Measurements from ENCODE around the gene MAPK8IP1.
A peak's percentile ranks its signal among the peaks of the same experiment; 100 is the strongest.
"Not testable (repeated sequence)": the region's sequence is repeated elsewhere in the genome, so short reads cannot be mapped to it uniquely, and the experiment has no call there.

MAPK8IP1 gene

DNA sequence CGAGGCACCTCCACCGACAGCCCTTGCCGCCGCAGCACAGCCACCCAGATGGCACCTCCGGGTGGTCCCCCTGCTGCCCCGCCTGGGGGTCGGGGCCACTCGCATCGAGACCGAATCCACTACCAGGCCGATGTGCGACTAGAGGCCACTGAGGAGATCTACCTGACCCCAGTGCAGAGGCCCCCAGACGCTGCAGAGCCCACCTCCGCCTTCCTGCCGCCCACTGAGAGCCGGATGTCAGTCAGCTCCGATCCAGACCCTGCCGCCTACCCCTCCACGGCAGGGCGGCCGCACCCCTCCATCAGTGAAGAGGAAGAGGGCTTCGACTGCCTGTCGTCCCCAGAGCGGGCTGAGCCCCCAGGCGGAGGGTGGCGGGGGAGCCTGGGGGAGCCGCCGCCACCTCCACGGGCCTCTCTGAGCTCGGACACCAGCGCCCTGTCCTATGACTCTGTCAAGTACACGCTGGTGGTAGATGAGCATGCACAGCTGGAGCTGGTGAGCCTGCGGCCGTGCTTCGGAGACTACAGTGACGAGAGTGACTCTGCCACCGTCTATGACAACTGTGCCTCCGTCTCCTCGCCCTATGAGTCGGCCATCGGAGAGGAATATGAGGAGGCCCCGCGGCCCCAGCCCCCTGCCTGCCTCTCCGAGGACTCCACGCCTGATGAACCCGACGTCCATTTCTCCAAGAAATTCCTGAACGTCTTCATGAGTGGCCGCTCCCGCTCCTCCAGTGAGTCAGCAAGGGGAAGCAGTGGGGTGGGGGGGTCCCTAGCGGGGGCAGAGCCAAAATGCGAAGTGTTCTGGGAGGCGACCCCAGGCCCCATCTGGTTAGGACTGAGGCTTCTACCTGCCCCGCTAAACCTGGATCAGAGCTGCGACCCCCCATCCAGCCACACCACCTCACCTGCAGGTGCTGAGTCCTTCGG is 17.3 kb downstream of the MAPK8IP1 start:
- H3K36me3 Mint-ChIP-seq: peaks cover 1 to 4% of the 10 kb centered on the region in 2 donors
- no peaks in the 10 kb centered on the region for H3K9me3 Mint-ChIP-seq
- no peak overlapping the region for H3K4me3 Mint-ChIP-seq
- peaks cover 4 to 20% of the 10 kb centered on the region in 2 donors for H3K27me3 Mint-ChIP-seq
- H3K4me1 Mint-ChIP-seq: peaks cover 18 to 28% of the 10 kb centered on the region in 2 donors
- no peak overlapping the region for H3K27ac Mint-ChIP-seq
- ATAC-seq (replicated peaks) (no peak), DNase-seq (no peak)

DNA sequence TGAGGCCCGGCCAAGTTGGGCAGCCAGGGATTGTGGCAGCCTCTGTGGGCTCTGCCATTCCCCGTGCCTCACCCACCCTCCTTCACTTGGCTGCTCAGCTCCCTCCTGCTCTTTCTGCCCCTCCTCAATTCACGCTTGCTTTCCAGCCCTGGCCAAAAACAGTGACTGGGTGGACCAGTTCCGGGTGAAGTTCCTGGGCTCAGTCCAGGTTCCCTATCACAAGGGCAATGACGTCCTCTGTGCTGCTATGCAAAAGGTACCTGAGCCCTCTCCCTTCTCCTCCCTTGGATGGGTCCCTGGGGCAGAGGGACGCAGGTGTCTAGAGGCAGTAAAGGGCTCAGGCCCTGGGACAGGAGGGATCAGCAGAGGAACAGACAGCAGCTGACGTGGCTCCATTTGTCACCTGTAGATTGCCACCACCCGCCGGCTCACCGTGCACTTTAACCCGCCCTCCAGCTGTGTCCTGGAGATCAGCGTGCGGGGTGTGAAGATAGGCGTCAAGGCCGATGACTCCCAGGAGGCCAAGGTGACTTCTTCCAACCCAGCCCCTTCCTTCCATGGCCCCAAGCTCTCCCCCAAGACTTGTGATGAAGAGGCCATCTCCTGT is 19.0 kb downstream of the MAPK8IP1 start:
- peaks cover 5 to 15% of the 10 kb centered on the region in 2 donors for H3K36me3 Mint-ChIP-seq
- DNase-seq (no peak), ATAC-seq (replicated peaks) (no peak)
- no peaks in the 10 kb centered on the region for H3K9me3 Mint-ChIP-seq
- no peak overlapping the region for H3K4me3 Mint-ChIP-seq
- H3K27ac Mint-ChIP-seq: peak overlapping the region; percentile 75
- H3K27me3 Mint-ChIP-seq: peaks cover 0 to 8% of the 10 kb centered on the region in 2 donors
- peaks cover 16 to 27% of the 10 kb centered on the region in 2 donors for H3K4me1 Mint-ChIP-seq

DNA sequence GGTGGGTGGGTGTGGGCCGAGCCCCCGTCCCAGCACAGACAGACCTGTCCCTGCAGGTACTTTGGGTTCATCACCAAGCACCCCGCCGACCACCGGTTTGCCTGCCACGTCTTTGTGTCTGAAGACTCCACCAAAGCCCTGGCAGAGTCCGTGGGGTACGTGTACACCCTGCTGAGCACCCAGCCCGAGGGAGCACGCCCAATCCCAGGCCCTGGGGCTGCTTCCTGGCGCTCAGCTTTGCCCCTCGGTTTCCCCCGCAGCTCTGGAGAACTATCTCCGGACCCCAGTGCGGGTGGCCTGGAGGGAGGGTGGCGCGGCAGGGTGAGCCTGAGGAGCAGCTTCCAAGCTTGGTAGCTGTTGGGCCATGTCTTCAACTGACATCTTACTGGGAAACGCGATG is 19.6 kb downstream of the MAPK8IP1 start:
- Mint-ChIP-seq H3K4me1 (peaks cover 15 to 26% of the 10 kb centered on the region in 2 donors), H3K36me3 (peaks cover 7 to 15% of the 10 kb centered on the region in 2 donors), H3K4me3 (no peak overlapping the region), H3K9me3 (no peaks in the 10 kb centered on the region), H3K27ac (no peak overlapping the region), H3K27me3 (peaks cover 0 to 8% of the 10 kb centered on the region in 2 donors)
- no peak for ATAC-seq (replicated peaks)
- DNase-seq: no peak

DNA sequence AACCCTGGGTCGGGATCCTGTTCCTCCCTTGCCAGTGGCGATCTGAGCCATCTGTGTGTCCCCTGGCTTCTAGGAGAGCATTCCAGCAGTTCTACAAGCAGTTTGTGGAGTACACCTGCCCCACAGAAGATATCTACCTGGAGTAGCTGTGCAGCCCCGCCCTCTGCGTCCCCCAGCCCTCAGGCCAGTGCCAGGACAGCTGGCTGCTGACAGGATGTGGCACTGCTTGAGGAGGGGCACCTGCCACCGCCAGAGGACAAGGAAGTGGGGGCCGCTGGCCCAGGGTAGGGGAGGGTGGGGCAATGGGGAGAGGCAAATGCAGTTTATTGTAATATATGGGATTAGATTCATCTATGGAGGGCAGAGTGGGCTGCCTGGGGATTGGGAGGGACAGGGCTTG is 20.1 kb downstream of the MAPK8IP1 start:
- H3K9me3 Mint-ChIP-seq, H3K27ac Mint-ChIP-seq, H3K4me3 Mint-ChIP-seq, H3K27me3 Mint-ChIP-seq, DNase-seq: not testable (repeated sequence)
- H3K36me3 Mint-ChIP-seq: peaks cover 10 to 17% of the 10 kb centered on the region in 2 donors
- peak; percentile 11 for ATAC-seq (replicated peaks)
- peaks cover 14 to 22% of the 10 kb centered on the region in 2 donors for H3K4me1 Mint-ChIP-seq

DNA sequence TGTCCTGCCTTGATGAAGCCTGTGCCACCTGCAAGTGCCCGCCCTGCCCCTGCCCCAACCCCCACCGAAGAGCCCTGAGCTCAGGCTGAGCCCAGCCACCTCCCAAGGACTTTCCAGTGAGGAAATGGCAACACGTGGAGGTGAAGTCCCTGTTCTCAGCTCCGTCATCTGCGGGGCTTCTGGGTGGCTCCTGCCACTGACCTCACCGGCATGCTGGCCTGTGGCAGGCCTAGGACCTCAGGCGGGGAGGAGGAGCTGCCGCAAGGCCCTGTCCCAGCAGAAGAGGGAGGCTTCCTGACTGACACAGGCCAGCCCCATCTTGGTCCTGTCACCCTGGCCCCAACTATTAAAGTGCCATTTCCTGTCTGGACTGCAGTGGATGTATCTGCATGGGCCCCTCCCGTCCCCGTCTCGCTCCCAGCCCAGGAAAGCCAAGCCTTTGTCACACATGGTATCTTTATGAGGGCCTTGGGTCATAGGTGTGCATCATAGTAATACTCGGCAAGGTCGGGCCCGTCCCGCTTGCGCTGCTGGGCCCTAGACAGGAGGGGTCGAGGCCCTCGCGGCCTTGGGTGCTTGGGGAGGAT is 20.7 kb downstream of the MAPK8IP1 start:
- Mint-ChIP-seq H3K36me3 (peaks cover 11 to 22% of the 10 kb centered on the region in 2 donors), H3K4me3 (no peak overlapping the region), H3K4me1 (peaks cover 12 to 17% of the 10 kb centered on the region in 2 donors), H3K27me3 (no peaks in the 10 kb centered on the region), H3K27ac (peak overlapping the region; percentile 72), H3K9me3 (no peaks in the 10 kb centered on the region)
- ATAC-seq (replicated peaks): peak; percentile 36 to 42
- no peak for DNase-seq

DNA sequence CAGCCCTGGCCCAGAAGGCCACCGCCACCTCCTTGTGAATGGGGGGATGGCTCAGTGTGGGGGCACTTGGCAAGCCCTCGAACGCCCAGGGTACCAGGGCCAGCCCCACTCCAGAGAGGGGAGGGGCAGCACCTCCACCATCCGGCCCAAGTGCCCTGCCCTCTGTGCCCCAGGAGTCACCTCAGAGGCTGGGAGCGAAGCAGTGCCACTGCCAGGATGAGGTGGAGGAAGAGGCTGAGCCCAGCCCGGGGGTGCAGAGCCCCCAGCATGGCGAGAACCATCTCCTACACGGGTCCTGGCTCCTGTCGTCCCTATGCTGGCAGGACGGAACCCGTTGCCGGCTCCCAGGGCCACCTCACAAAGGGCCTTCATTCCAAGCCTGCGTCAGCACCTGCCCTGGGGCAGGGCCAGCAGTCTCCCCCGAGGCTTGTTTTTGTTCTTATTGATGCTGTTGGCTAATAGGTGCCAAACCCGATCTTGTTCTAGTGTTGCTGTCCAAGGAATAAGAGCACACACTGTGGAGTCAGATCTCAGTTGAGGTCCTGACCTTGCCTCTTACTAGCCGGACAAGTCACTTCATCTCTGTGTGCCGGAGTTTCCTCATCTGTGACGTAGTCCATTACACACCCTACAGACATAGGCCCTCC is 21.6 kb downstream of the MAPK8IP1 start, which contains the start of gene FREY1:
FREY1 (minus strand) TSS at position 307 of the 647 bp plus-strand sequence; CDS start at position 281, 26 bp downstream.
- no peak within 1 kb of the TSS for H3K4me3 Mint-ChIP-seq
- H3K27me3 Mint-ChIP-seq: no peaks in the 10 kb centered on the region
- ATAC-seq (replicated peaks) (no peak), DNase-seq (no peak)
- peaks cover 12 to 17% of the 10 kb centered on the region in 2 donors for H3K4me1 Mint-ChIP-seq
- H3K36me3 Mint-ChIP-seq: peaks cover 11 to 25% of the 10 kb centered on the region in 2 donors
- H3K9me3 Mint-ChIP-seq: no peaks in the 10 kb centered on the region
- peak within 1 kb of the TSS; percentile 80 for H3K27ac Mint-ChIP-seq

DNA sequence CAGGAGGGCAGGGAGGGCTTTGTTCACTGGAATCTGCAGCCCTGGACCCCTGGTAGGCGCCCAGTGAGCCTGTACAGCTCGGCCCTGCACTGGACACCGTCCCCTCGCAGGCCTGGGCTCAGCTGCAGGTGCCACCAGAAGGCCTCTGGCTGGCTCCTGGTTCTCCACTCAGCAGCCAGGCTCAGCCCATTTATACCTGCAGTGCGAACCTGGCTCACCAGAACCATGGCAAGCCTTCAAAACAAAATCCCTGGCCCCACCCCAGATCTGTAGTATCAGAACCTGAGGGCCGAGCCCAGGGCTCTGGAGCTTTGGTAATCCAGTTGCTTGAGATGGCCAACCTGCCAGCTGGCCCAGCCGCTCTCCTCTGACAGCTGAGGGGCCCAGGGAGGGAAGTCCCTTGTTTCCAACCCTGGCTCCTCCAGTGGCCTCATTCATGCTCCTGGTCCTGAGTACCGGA is 22.5 kb downstream of the MAPK8IP1 start:
- Mint-ChIP-seq H3K4me1 (peaks cover 12 to 17% of the 10 kb centered on the region in 2 donors), H3K27me3 (no peaks in the 10 kb centered on the region), H3K9me3 (no peaks in the 10 kb centered on the region), H3K4me3 (no peak overlapping the region), H3K36me3 (peaks cover 11 to 25% of the 10 kb centered on the region in 2 donors), H3K27ac (no peak overlapping the region)
- DNase-seq (no peak), ATAC-seq (replicated peaks) (no peak)

DNA sequence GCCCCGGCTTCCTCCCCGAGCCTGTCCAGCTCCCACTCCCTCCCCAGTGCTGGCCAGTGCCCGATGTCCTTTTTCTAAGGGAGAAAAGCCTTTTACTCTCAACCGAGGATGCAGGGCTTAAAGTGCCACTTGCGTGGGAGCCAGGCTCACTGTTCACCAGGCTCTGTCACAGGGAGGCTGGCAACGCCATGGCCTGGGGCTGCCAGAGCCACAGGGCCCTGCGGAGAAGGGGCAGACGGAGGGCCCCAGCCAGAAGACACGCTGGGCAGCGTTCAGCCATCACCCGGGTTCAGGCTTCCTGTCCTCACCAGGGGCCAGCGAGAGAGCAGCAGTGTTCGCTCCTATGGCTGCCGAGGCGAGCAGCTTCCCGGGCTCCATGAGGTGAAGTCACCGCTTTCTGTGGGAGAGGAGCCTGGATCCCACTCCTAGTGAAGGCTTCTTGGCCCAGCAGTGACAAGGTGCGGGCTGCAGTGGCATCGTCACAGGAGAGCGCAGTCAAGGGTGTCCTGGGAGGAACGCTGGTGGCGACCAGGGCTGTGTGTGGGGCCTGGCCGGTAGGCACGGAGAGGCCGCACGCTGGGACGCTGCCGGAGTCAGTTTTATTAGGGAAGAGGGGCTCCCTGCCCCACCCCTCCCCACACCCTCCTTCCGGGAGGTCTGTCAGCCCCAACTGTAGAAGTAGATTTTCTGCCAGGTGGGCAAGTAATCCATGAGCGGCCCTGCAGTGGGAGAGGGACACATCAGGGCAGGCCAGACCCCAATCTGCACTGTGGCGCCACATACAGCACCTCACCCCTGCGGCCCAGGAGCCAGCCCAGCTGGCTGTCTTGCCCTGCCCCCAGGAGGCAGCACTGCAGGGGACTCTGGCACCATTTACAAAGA is 24.4 kb downstream of the MAPK8IP1 start:
- H3K9me3 Mint-ChIP-seq: no peaks in the 10 kb centered on the region
- no peak for DNase-seq
- H3K27ac Mint-ChIP-seq: no peak overlapping the region
- peaks cover 18 to 35% of the 10 kb centered on the region in 2 donors for H3K4me1 Mint-ChIP-seq
- no peak overlapping the region for H3K4me3 Mint-ChIP-seq
- no peak for ATAC-seq (replicated peaks)
- peaks cover 24 to 37% of the 10 kb centered on the region in 2 donors for H3K36me3 Mint-ChIP-seq
- H3K27me3 Mint-ChIP-seq: no peaks in the 10 kb centered on the region

DNA sequence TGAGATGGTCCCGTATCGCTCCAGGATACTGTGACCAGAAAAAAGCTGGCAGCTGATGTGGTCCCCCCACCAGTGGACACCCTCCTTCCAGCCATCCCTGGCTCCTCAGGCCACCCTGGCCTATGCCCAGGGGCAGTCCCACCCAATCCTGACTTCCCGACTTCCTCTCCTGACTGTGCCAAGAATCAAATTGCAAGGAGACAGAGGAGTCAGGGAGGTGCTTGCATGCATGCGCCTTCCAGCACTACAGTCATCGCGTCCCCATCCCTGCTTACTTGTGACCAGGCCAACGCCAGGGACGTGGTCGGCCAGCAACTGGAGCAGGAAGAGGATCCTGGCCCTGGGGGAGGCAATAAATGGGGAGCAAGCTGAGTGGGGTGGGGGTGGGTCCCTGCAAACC is 25.2 kb downstream of the MAPK8IP1 start:
- H3K4me1 Mint-ChIP-seq: peaks cover 20 to 43% of the 10 kb centered on the region in 2 donors
- no peak for ATAC-seq (replicated peaks)
- H3K27ac Mint-ChIP-seq: no peak overlapping the region
- H3K9me3 Mint-ChIP-seq: no peaks in the 10 kb centered on the region
- no peaks in the 10 kb centered on the region for H3K27me3 Mint-ChIP-seq
- H3K4me3 Mint-ChIP-seq: no peak overlapping the region
- peaks cover 27 to 42% of the 10 kb centered on the region in 2 donors for H3K36me3 Mint-ChIP-seq
- DNase-seq: no peak

DNA sequence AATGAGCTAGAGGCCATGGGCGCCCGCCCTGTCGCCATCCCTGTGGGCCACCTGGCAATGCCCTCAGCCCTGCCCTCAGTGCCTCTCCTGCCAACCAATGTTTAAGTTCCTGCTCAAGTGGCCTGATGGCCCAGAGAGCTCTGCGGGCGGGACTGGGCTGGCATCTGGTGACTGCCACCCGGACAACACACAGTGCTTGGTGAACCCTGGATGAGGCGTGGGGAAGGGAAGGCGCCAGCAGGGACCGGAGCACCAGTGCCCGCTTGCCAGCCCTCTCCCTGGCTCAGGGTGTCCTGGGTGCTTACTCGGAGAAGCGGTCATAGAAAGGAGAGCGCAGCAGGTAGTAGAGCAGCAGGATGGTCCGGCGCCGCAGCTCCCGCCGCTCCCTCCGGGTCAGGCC is 28.1 kb downstream of the MAPK8IP1 start:
- H3K27me3 Mint-ChIP-seq: no peaks in the 10 kb centered on the region
- H3K4me1 Mint-ChIP-seq: peaks cover 22 to 46% of the 10 kb centered on the region in 2 donors
- H3K9me3 Mint-ChIP-seq: no peaks in the 10 kb centered on the region
- H3K27ac Mint-ChIP-seq: no peak overlapping the region
- ATAC-seq (replicated peaks): no peak
- H3K36me3 Mint-ChIP-seq: peaks cover 31 to 43% of the 10 kb centered on the region in 2 donors
- DNase-seq: no peak
- H3K4me3 Mint-ChIP-seq: no peak overlapping the region

DNA sequence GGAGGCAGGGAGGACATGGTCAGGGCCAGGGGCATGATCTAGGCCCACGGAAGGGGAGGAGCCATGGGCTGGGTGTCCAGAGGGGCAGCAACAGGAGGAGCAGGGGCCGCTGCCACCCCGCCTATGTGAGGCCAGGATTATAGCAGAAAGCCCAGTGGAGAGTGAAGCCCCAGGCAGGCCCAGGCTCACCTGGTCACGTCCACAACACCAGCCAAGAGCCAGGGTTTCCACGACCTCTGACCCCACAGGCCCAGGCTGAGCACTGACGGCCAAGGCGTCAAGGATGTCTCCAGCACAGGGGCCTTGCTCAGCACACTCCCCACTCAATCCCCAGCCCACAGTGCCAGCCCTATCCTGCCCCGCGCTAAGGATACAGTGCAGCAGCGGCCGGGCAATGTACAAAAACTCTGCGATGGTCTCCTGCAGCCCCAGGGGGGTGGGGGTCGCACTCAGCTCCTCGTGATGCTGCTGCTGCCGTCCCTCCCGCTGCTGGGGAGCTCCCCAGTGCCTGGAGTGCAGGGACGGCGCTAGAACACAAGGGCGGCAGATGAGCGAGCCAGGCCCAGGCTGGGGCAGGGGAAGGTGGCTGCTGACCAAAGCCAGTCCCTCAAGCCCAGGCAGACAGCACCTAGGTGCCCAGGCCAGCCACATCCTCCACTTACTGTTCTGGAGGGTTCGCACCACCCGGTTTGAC is 28.6 kb downstream of the MAPK8IP1 start:
- peaks cover 31 to 37% of the 10 kb centered on the region in 2 donors for H3K36me3 Mint-ChIP-seq
- no peak overlapping the region for H3K27ac Mint-ChIP-seq
- peak overlapping the region in 1 of 2 donors; percentile 19 for H3K4me3 Mint-ChIP-seq
- H3K27me3 Mint-ChIP-seq: no peaks in the 10 kb centered on the region
- no peaks in the 10 kb centered on the region for H3K9me3 Mint-ChIP-seq
- DNase-seq (no peak), ATAC-seq (replicated peaks) (no peak)
- H3K4me1 Mint-ChIP-seq: peaks cover 27 to 48% of the 10 kb centered on the region in 2 donors

DNA sequence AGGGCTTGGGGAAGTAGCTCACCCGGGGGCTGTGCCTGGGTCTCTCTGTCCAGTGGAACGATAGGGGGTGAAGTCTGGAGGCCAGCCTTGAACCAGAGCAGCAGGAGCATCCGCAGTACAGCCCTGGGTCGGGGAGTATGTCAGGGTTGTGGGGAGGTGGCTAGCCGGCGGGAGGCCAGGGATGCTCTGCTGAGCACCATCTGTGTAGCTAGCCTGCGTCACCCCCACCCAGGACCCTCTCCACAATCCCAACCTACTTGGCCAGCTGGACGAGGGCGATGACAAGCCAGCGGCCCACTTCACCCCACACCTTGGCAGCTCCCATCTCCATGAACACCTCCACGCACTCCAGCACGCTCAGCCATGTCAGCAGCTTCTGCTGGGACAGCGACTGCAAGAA is 30.0 kb downstream of the MAPK8IP1 start:
- H3K9me3 Mint-ChIP-seq: no peaks in the 10 kb centered on the region
- peaks cover 33 to 61% of the 10 kb centered on the region in 2 donors for H3K4me1 Mint-ChIP-seq
- ATAC-seq (replicated peaks): no peak
- H3K4me3 Mint-ChIP-seq: no peak overlapping the region
- peak overlapping the region; percentile 81 for H3K27ac Mint-ChIP-seq
- H3K27me3 Mint-ChIP-seq: no peaks in the 10 kb centered on the region
- no peak for DNase-seq
- peaks cover 27 to 35% of the 10 kb centered on the region in 2 donors for H3K36me3 Mint-ChIP-seq

DNA sequence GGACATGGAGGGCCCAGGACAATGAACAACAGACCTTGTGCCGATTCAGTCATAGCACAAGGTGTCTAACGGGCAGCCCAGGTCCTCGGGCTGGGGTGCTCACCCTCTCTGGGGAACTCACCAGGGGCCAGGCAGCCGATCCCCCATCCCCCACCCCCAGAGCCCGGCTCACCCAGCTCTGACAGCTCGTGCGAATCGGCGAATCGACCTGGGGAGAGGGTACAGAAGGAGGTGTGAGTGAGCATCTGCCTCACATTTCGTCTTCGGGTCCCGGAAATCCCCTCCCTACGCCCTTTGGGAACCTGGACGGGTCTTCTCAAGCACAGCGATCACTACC is 31.8 kb downstream of the MAPK8IP1 start:
- no peaks in the 10 kb centered on the region for H3K27me3 Mint-ChIP-seq
- DNase-seq (no peak), ATAC-seq (replicated peaks) (peak; percentile 3 to 4)
- H3K27ac Mint-ChIP-seq: peak overlapping the region; percentile 99
- H3K4me3 Mint-ChIP-seq: peak overlapping the region; percentile 98 to 100
- no peaks in the 10 kb centered on the region for H3K9me3 Mint-ChIP-seq
- peaks cover 37 to 75% of the 10 kb centered on the region in 2 donors for H3K4me1 Mint-ChIP-seq
- H3K36me3 Mint-ChIP-seq: peaks cover 24 to 25% of the 10 kb centered on the region in 2 donors

Measured in stimulated activated naive B cell treated with anti-CD40 and anti-IgM and Interleukin-4, amounts not matched to agents 10 μg/mL and 1 μg/mL and 100 μg/mL, for 72 hours (primary cell).